ENCODE data around the gene PIH1D2.

DNA sequence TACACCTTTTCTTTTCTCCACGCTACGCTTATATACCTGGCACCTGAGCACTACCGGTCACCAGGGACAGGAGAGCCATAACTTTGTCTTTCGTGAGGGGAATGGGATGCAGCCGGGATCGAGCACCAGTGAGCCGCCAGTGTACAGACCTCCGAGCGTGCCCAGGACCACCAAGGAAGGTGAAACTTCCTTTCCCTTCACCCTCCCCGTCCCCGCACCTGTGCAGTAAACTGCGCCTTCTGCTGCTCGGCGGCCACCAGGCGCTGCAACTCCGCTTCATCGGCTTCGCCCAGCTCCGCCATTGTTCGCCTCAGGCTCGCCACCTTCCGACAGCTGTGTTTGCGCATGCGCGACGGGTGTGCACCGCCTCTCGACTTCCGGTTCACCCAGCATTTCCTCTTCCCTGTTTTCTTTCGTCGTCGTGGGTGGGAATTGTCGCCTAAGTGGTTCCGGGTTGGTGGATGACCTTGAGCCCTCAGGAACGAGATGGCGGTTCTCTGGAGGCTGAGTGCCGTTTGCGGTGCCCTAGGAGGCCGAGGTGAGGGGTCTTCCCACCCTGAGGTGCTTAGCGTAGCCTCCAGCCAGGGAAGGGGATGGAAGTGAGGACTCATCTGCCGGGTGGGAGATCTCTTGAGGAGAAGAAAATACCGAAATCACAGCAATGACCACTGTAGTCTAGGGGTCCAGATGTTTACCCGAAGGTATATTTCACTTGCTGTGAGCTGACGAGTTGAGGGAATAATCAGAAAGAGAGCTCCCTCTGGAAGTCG lies 12.8 kb upstream of the PIH1D2 start, which contains the start of the genes SDHD and TIMM8B:
- TF ChIP-seq POLR2A (IDR thresholded peaks at IDR 0.05; ENCODE audit: control extremely low read depth in 1 of 2, low read depth in 2 of 2, low read length in 2 of 2) (peak; percentile 28 to 61; a peak in 2 of 3 replicates), CTCF (IDR thresholded peaks at IDR 0.05; ENCODE audit: control extremely low read depth in 1 of 3, insufficient read depth in 1 of 3, low read depth in 1 of 3, low read length in 3 of 3) (peak in 1 of 3 experiments; percentile 17; a peak in 2 of 4 replicates), CHD2 (IDR thresholded peaks at IDR 0.05; ENCODE audit: low read length) (peak; percentile 74), ZNF274 (IDR thresholded peaks at IDR 0.05; ENCODE audit: borderline replicate concordance, extremely low read depth, low read length) (no peak), SIX5 (IDR thresholded peaks at IDR 0.05; ENCODE audit: low read depth, low read length) (no peak), RNF2 (IDR thresholded peaks at IDR 0.05; ENCODE audit: borderline replicate concordance, low read depth, low read length, missing control alignments, poor library complexity, severe bottlenecking) (no peak), USF2 (IDR thresholded peaks at IDR 0.05; ENCODE audit: low read length) (no peak), POLR2AphosphoS5 (IDR thresholded peaks at IDR 0.05; ENCODE audit: low read depth, low read length) (peak; percentile 91), SIN3A (conservative IDR thresholded peaks at IDR 0.05 in 1 of 2, IDR thresholded peaks at IDR 0.05 in 1 of 2; ENCODE audit: low read depth in 1 of 2, low read length in 2 of 2) (peak in 1 of 2 experiments; percentile 40; a peak in 2 of 4 replicates), EZH2 (IDR thresholded peaks at IDR 0.05; ENCODE audit: low read depth, low read length, severe bottlenecking) (no peak), TBP (IDR thresholded peaks at IDR 0.05; ENCODE audit: low read depth, low read length) (peak; percentile 87), RFX5 (IDR thresholded peaks at IDR 0.05; ENCODE audit: borderline replicate concordance, low read depth, low read length) (no peak)
- TF ChIP-seq, protein P1, sequence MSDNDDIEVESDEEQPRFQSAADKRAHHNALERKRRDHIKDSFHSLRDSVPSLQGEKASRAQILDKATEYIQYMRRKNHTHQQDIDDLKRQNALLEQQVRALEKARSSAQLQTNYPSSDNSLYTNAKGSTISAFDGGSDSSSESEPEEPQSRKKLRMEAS (IDR thresholded peaks at IDR 0.05) = no peak
- TF ChIP-seq, protein P2, sequence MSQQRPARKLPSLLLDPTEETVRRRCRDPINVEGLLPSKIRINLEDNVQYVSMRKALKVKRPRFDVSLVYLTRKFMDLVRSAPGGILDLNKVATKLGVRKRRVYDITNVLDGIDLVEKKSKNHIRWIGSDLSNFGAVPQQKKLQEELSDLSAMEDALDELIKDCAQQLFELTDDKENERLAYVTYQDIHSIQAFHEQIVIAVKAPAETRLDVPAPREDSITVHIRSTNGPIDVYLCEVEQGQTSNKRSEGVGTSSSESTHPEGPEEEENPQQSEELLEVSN (IDR thresholded peaks at IDR 0.05) = no peak; the same call in 1 of the 2 replicates

Data from H1 (cell line).